NCI-H1048 (cell line): ENCODE data around the gene BRS3.

Experiments
- DNase-seq: peaks from one replicate; lab custom pipeline; 2025; lab: John Stamatoyannopoulos, UW

Gene BRS3

DNA sequence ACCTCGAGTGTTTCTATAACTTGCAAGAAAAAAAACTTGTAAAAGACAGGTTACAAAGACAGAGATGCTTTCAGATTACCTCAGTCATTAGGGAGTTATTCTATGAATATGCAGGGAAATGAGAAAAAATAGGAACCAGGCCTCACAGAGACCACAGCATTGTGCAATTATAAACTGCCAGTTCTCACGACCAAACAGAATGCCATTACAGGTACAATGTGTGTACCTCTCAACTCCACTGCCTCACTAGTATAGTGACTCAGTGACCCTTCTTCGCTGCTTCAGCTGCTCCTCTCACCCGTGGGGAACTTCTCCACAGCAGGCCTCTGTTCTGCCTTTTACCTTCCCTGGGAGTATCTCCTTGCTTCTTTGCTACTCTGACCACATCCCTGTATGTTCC lies 7.3 kb downstream of the BRS3 start:
- DNase-seq: no peak

DNA sequence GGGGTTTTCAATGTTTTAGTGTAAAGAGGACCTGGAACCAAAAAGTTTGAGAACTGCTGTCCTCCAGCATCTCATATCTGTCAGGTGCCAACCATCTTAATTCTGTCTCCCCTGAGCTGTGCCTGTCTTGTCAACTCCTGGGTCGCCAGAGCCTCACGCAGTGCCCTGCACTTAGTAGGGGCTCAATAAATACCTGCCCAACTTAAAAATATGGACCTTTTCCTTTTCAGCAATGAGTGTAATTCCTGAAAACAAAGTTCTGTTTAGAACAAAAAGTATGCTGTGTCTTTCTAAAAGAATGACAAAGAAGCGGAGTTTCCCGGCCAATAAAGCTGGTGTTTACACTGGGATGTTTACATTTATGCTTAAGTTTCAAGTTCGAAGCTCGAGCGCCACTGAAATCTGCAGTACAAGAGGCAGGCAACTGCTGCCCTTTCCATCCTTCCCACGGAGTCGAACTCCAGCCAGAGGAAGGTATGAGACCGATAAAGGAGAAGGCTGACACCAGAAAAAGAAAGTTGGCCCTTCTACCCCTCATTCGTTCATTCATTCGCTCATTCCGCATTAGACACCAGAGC lies 8.5 kb downstream of the BRS3 start:
- no peak for DNase-seq

DNA sequence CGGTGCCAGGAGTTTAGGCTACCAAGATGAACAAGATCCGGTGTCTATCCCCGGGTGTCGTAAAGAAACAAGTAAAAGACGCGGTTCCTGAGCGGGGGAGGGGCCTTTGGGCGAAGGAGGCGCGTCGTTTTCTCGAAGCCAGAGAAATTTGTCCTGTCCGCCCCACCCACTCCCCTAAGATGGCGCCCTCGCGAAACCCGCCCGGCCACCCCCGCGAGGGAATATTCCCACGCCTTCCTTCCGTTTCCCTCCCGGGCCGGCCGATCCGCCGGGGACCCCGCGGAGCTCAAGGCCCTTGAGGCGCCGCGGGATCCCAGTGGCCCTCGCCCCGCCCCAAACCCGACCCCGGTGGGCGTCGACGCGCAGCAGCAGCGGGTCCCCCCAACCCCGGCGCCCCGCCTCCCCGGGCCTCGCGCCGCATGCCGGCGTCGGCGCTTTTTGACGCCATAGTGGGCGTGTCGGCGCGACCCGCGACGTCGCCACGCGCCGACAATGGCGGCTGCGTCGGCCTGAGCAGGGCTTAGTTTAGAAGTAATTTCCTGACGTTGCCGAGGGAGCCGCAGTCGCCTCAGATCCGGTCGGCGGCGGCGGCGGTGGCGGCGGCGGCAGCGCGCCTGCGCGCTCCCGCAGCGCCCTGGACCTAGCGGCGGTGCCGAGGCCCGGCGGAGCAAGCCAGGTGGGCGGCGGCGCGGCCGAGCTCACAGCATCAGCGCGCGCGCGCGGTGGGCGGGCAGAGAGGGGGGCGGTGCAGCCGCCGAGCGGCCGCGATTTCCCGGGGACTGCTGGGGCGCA lies 9.2 kb downstream of the BRS3 start:
- peak; percentile 39 for DNase-seq

DNA sequence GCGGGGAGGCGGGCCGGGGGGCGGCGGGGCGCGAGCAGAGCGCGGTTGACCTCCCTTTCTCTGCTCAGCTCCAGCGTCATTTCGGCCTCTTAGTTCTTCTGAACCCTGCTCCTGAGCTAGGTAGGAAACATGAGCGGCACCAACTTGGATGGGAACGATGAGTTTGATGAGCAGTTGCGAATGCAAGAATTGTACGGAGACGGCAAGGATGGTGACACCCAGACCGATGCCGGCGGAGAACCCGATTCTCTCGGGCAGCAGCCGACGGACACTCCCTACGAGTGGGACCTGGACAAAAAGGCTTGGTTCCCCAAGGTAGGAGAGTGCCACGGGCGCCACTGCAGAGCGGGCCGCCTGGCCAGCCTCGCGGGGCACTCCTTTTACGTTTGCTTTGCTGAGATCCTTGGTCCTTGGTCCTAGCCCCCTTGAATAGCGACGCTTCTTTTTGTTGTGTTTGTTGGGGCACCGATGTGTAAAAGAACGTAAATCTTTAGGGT lies 9.9 kb downstream of the BRS3 start, which contains the start of gene HTATSF1:
HTATSF1 (plus strand) TSS at position 37 of the 497 bp plus-strand sequence; CDS start at position 130, 93 bp downstream.
- DNase-seq: no peak

DNA sequence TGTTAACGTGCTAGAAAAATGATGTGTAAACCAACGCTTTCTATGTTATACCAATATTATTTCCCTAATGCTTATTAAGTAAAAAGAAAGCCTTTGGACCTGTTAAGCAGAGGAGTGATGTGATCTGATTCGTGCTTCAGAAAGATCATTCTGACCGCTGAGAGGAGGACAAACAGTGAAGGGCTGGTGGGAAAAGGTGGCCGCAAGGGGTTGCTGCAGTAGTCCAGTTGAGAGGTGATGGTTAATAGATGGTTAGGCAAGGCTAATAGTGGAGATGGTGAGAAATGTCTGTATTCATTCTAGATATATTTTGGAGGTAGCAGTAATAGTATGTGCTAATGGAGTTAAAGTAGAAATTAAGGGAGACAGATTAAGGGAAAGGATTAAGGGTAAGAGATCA lies 31.3 kb downstream of the BRS3 start:
- DNase-seq: no peak

DNA sequence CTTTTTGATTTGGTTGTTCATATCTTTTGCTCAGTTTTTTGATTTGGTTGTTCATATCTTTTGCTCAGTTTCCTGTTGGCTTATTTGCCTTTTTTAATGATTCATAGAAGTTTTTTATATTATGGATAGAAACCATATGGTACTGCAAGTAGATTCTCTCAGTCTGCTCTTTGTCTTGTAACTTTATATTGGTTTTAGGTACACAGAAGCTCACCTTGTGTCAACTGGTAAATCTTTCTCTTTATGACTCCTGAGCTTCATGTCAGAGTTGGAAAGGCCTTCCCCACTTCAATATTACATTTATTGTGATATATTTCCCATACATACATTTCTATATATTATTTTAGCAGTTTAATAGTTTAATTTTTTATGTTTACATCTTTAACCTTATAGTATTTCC lies 36.0 kb downstream of the BRS3 start:
- no peak for DNase-seq

DNA sequence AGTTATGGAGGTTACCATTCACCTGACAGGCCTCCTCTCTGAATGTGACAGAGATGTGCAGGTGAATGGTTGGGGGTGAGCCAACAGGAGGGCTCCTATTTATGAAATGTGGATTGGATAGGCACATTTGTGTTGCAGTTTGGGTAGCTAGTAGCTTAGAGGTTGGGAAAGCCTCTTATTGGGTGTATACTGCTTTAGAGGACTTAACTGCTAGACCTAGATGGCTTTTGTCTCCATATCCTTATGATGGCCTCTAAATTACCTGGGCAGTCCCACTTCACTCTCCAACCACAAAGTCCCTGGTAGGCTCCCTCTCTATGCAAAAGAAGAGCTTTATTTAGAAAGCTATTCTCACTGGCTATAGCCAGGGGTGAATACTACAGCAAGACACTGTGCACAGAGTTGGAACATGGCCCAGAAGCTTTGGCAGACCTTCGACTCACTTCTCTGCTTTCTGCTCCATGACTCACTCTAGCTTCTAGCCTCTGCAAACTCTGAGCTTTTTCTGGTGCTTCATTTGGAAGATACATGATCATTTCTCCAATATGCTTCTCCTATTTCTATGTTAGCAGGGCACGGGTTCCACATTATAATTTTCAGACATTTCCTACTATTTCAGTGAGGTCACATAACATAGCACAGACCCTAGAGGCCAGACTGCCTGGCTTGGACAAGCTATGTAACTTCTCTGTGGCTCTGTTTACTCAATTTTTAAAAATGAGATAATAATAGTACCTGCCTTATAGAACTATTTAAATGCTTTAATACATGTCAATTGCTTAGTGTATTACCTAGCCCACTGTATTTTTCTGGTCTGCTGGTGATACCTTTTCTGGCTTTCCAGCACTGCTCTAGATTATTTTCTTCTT lies 38.2 kb downstream of the BRS3 start:
- no peak for DNase-seq

DNA sequence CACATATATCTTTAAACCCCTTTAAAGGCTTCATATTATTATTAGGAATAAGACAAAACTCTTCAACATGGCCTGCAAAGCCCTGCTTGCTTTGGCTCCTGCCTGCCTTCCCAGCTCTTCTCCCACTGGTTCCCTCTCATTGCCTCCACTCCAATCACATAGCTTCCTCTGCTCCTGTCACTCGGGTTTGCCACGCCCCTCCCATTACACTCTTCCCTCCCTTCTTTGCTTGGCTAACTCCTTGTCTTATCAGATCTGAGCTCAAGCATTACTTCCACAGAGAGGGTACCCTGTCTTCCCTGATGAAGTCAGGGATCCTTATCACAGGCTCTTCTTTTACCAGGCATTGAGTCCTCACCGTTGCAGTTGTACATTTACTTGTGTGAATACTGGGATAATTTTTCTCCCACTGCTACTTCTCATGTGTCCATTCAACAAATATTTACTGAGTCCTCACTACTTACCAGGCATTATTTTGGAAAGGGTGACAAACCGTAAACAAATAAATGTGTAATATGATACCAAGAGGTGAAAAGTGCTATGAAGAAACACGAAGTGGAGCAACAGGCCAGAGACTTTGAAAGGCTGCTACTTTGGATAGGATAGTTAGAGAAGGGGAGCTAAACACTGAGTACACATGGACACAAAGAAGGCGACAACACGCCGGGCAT lies 41.0 kb downstream of the BRS3 start:
- DNase-seq: no peak

DNA sequence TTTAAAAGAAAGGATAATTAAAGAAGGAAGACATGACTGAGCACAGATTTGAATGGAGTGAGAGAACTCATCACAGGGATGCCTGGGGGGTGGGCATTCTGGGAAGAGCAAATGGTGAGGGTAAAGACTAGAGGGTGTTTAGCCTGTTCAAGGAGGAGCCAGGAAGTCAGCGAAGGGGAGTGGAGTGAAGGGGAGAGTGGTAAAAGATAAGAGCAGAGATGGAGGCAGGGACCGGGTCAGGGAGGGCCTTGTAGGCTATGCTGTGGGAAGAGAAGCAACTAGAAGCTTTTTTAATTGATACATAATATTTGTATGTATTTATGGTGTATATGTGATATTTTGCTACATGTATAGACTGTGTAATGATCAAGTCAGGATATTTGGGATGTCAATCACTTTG lies 42.0 kb downstream of the BRS3 start:
- DNase-seq: no peak

DNA sequence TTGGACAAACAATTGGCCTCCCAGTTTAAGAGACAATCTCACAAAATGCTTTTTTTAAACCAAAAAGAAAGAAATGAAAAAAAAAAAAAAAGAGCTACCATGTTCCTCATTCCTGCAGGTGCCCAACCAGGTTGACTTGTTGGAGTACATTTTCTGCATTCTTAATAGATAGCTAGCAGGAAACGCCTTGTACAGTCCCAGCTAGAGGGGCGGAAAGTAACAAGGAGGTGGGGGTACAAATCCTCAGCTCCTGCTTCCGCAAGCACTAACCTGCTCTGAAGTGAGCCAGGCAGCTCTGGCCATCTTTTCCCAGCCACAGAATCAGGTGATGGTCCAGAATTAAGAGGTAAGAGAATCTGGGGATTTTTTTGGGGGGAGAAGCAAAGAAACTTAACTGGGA lies 44.2 kb downstream of the BRS3 start, which contains the start of gene VGLL1:
VGLL1 (plus strand) TSS at position 265 of the 400 bp plus-strand sequence. CDS start 3,806 bp downstream, outside the sequence.
- no peak for DNase-seq

DNA sequence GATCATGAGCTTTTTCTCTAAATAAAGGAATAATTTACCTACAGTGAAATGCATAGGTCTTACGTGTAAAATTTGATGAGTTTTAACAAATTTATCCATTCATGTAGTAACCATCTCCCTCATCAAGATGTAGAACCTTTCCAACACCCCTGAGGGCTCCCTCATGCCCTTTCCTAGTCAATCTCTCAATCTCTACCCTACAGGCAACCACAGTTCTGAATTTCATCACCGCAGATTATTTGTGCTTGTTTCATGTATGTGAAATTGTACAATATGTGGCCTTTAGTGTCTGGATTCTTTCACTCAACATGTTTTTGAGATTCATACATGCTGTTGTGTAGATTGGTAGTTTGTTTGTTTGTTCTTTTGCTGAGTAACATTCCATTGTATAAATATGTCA lies 46.4 kb downstream of the BRS3 start:
- no peak for DNase-seq

DNA sequence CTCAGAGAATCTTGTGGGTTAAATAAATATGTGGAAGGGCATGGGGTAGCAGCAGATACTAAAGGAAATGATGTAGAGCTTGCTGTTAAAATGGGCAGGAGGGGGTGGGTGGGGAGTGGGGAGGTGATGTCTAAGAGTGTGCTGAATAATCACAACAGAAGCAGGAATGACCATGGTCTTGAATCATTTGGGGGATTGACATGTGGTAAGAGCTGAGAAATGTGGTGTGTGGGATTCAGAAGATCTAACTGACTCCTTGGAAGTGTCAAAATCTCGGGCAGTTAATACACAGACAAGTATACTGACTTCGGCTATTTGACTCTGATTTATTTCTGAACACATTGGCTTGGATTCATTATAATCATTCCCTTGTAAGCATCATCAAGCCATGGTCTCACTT lies 51.1 kb downstream of the BRS3 start:
- no peak for DNase-seq

DNA sequence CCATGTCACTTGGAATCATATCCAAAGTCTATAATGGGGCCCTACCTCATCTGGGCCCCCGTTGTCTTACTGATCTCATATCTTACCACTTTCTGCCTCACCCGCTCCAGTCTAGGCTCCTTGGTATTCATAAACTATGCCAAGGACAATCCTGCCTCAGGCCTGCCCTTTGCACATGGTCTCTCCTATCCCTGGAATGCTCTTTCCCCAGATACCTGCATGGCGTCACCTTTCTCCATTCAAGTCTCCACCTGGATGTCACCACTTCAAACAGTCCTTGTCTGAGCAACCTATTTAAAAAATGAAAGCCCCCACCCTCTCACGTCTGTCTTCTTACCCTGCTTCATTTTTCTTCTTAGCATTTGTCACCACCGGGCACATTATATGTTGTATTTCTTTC lies 52.5 kb downstream of the BRS3 start:
- no peak for DNase-seq

DNA sequence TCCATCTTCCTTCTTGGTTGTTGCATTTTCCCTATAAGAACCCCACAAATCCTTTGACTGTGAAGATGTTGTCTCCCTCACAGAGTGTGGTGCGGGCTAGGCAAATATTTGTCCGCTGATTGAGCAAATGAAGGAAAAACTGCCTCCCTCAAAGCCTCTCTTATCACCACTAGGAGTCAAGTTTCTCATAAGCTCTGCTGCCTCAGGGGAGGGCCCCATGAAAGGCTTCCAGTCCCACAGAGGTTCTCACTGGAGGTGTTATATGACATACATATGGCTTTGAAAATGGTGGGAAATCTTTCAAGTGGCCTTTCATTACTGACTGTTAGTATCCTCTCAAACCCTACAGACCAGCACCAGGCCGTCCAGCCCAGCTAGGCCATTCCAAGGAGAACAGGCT lies 53.5 kb downstream of the BRS3 start:
- DNase-seq: no peak

DNA sequence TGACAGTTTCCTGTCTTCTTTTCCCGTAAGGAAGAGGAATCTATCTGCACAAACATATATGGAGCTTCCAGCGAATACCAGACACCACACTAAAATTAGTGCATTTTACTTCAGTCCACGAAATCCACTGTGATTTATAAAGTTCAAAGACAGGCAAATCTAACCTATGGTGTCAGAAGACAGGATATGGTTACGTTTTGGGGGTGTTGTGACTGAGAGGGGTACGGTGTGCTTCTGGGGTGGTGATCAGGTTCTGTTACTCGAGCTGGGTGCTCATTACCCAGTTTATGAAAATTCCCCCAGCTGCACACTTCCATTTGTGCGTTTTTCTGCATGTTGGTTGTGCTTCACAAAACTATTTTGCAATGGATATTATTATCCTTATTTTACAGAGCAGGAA lies 54.5 kb downstream of the BRS3 start:
- DNase-seq: no peak
